Stomach (tissue), 4 donors: ENCODE results near the gene CADPS.

Experiments
- EP300 ChIP-seq: sonication (generic); formaldehyde crosslinking; IDR thresholded peaks from one replicate; pipeline ENCODE4 v1.6.1; 2017; ENCODE audit warnings: antibody characterized with exemption
- POLR2A ChIP-seq, 4 donors: fragments of 450-650 bp; IDR thresholded peaks; one replicate each; pipeline ENCODE4 v1.6.1; 2016; ENCODE audit warnings: antibody characterized with exemption in 4 of 4, control low read depth in 2 of 4, mild to moderate bottlenecking in 1 of 4, moderate library complexity in 1 of 4
- POLR2AphosphoS5 ChIP-seq, 3 donors: sonication (generic); formaldehyde crosslinking; IDR thresholded peaks; one replicate each; pipeline ENCODE4 v1.6.1; 2016; ENCODE audit warnings: antibody characterized with exemption in 3 of 3
- TF ChIP-seq, protein P1 (sequence below), 7 experiments: fragments of 450-650 bp in 4 of 7; fragments of 200-600 bp in 3 of 7; sonication (generic) in 3 of 7; IDR thresholded peaks; one replicate each; pipeline ENCODE4 v1.5.1; 2016 to 2019; ENCODE audit warnings: antibody characterized with exemption in 7 of 7, control low read depth in 2 of 7, mild to moderate bottlenecking in 1 of 7

DNA sequence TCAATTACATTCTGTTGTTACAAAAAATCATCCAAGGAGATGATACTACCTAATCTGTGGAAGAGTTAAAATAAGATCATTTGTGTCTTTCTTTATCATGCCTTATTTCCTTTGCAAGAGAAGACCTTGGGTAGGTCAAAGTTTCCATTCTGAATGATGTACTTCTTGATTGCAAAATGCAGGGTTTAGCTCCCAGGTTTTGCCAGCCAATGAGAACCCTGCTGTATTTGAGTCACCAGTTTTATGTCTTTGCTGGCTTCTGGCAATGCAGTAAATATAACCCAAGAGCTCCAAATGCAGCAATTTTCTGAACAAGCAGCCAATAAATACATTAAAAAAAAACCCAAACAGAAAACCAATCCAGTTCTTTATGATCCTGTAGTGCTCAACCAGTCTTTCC is 204.9 kb downstream of the CADPS start:
- TF ChIP-seq, protein P1, sequence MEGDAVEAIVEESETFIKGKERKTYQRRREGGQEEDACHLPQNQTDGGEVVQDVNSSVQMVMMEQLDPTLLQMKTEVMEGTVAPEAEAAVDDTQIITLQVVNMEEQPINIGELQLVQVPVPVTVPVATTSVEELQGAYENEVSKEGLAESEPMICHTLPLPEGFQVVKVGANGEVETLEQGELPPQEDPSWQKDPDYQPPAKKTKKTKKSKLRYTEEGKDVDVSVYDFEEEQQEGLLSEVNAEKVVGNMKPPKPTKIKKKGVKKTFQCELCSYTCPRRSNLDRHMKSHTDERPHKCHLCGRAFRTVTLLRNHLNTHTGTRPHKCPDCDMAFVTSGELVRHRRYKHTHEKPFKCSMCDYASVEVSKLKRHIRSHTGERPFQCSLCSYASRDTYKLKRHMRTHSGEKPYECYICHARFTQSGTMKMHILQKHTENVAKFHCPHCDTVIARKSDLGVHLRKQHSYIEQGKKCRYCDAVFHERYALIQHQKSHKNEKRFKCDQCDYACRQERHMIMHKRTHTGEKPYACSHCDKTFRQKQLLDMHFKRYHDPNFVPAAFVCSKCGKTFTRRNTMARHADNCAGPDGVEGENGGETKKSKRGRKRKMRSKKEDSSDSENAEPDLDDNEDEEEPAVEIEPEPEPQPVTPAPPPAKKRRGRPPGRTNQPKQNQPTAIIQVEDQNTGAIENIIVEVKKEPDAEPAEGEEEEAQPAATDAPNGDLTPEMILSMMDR (IDR thresholded peaks at IDR 0.05): no peak
- no peak for TF ChIP-seq POLR2AphosphoS5 (IDR thresholded peaks at IDR 0.05)
- TF ChIP-seq POLR2A (IDR thresholded peaks at IDR 0.05): no peak
- TF ChIP-seq EP300: no peak
